Peyer's patch (tissue), 4 donors: ENCODE results near the gene S100A10. TPM values are rescaled to one million over a fixed set of nuclear protein-coding genes. Genes with fewer than 3 reads are reported as not detected.

Experiments
- DNase-seq, 3 donors: peaks; one replicate each; pipeline ENCODE4 v3.0.0-alpha.2; 2017 to 2019
- H3K27ac ChIP-seq, 4 donors: fragments of 200-600 bp; sonication (generic); one replicate each; pipeline ENCODE4 v1.5.1; 2016 to 2019
- H3K27me3 ChIP-seq, 2 donors: fragments of 200-600 bp; sonication (generic); one replicate each; pipeline ENCODE4 v1.5.1; 2019
- H3K36me3 ChIP-seq, 3 donors: fragments of 200-600 bp; sonication (generic); one replicate each; pipeline ENCODE4 v1.5.1; 2016 to 2019
- H3K4me1 ChIP-seq, 4 donors: fragments of 200-600 bp; sonication (generic); one replicate each; pipeline ENCODE4 v1.5.1; 2016 to 2019
- H3K4me3 ChIP-seq, 4 donors: fragments of 200-600 bp; sonication (generic); 1 replicate in 3 of 4; 2 replicates in 1 of 4; pipeline ENCODE4 v1.5.1; 2016 to 2019; ENCODE audit warnings: mild to moderate bottlenecking in 1 of 4
- H3K9me3 ChIP-seq, 4 donors: fragments of 200-600 bp; sonication (generic); one replicate each; pipeline ENCODE4 v1.5.1; 2016 to 2019; ENCODE audit warnings: mild to moderate bottlenecking in 1 of 4
- CTCF ChIP-seq, 6 experiments: fragments of 450-650 bp in 4 of 6; fragments of 200-600 bp in 2 of 6; sonication (generic) in 1 of 6; IDR thresholded peaks; one replicate each; pipeline ENCODE4 v1.5.1; 2017 to 2019; ENCODE audit warnings: antibody characterized with exemption in 6 of 6, mild to moderate bottlenecking in 3 of 6, moderate library complexity in 1 of 6
- POLR2A ChIP-seq, 2 donors: fragments of 450-650 bp; IDR thresholded peaks; one replicate each; pipeline ENCODE4 v1.5.1; 2017; ENCODE audit warnings: antibody characterized with exemption in 2 of 2, mild to moderate bottlenecking in 2 of 2, moderate library complexity in 2 of 2
- total RNA-seq, 4 donors: library from RNA; depleted of rRNA; stranded (reverse); fragments of >200 nt; gene quantifications; one replicate each; pipeline ENCODE4 v1.1.0, GENCODE V29; 2016

S100A10 gene
- total RNA-seq, 4 donors from 2014 or later: 90.0 to 223 (median 154) TPM

DNA sequence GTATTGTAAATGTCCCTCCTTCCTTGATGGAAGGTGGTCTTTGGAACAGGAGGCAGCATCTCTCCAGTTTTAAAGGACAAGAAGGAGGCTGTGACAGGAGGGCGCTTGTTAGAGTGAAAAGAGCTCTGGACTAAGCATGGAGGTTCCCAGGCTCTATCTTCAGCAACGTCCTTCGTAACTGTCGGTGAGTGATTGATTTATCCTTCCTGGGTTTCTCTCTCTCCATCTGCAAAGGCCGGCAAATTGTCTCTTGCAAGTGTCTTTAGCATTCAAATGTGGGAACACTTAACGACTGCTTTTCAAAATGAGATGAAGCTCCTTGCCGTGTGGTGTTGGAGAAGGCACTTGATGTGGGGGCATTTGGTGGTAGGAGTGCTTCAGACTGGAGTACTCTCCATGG is 27.9 kb upstream of the S100A10 start:
- Histone ChIP-seq H3K27me3 (no peaks in the 10 kb centered on the region), H3K9me3 (no peaks in the 10 kb centered on the region), H3K4me3 (no peak overlapping the region), H3K36me3 (no peaks in the 10 kb centered on the region), H3K4me1 (no peaks in the 10 kb centered on the region), H3K27ac (no peak overlapping the region)
- TF ChIP-seq POLR2A (IDR thresholded peaks at IDR 0.05) (no peak), CTCF (IDR thresholded peaks at IDR 0.05) (no peak)
- no peak for DNase-seq

DNA sequence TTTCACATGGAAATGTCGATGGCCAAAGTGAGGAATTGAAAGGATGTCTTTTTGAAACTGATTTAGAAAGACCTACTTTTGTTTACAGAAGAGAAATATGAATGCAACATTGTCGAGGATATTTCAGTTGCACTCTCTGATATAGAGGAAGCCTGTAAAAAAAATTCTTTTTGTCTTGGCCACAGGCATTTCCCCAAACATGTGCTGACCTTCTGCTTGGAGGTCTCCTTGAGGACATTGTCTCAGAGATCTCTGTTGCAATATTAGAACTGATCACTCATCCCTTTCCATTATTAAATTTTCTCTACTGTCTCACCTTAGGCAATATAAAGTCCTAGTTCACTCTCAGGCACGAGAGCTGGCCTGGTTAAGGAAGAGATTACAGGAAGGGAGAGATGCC is 27.2 kb upstream of the S100A10 start:
- TF ChIP-seq POLR2A (IDR thresholded peaks at IDR 0.05): no peak
- TF ChIP-seq CTCF (IDR thresholded peaks at IDR 0.05): no peak
- H3K36me3 ChIP-seq: no peaks in the 10 kb centered on the region
- no peak overlapping the region for H3K4me3 ChIP-seq
- no peaks in the 10 kb centered on the region for H3K27me3 ChIP-seq
- DNase-seq: no peak
- H3K9me3 ChIP-seq: no peaks in the 10 kb centered on the region
- no peak overlapping the region for H3K27ac ChIP-seq
- H3K4me1 ChIP-seq: no peaks in the 10 kb centered on the region

DNA sequence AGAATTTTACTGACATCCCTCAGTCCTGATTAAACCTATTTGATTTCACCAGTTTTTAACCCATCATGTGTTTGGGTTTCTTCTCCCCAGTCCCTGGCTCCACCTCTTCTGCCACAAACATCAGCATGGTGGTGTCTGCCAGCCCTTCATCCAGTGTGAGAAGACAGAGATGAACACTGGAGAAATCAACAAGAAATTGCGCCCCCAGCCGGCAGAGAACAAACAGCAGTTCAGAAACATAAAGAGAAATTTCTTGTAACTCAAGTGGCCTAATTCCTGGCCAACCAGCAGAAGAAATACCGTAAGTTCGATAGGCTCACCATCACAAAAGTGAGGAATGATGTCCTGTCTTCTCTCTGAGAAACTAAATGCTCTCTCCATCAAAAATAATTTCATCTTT is 24.9 kb upstream of the S100A10 start:
- H3K4me3 ChIP-seq: no peak overlapping the region
- H3K27ac ChIP-seq: no peak overlapping the region
- no peaks in the 10 kb centered on the region for H3K9me3 ChIP-seq
- no peak for TF ChIP-seq POLR2A (IDR thresholded peaks at IDR 0.05)
- TF ChIP-seq CTCF (IDR thresholded peaks at IDR 0.05): no peak
- no peaks in the 10 kb centered on the region for H3K4me1 ChIP-seq
- no peaks in the 10 kb centered on the region for H3K27me3 ChIP-seq
- no peak for DNase-seq
- H3K36me3 ChIP-seq: no peaks in the 10 kb centered on the region

GRCh38 chr1:152015766-152016165 is 22.1 kb upstream of the S100A10 start:
- H3K27ac ChIP-seq: no peak overlapping the region
- H3K9me3 ChIP-seq: no peaks in the 10 kb centered on the region
- H3K27me3 ChIP-seq: no peaks in the 10 kb centered on the region
- no peaks in the 10 kb centered on the region for H3K36me3 ChIP-seq
- H3K4me1 ChIP-seq: no peaks in the 10 kb centered on the region
- no peak for DNase-seq
- no peak overlapping the region for H3K4me3 ChIP-seq
- TF ChIP-seq POLR2A (IDR thresholded peaks at IDR 0.05): no peak

DNA sequence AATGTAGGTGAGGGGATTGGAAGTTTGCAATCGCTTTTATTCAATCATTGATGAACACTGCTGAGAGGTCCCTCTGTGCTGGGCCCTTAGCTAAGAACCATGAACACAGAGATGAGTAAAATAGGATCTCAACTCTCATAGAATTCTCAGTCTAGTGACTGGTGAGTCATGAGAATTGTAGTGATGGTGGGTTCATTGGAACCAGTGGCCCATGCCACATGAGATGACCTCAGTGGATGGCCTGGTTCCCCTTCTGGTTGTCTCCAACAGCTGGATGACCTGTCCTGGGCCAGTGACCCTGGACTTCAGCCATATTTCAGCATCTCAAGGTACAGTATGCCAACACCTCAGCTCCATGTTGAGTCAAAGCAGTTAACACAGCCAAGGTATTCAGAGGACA is 21.3 kb upstream of the S100A10 start:
- Histone ChIP-seq H3K4me3 (no peak overlapping the region), H3K4me1 (no peaks in the 10 kb centered on the region), H3K36me3 (no peaks in the 10 kb centered on the region), H3K27ac (no peak overlapping the region), H3K9me3 (no peaks in the 10 kb centered on the region), H3K27me3 (no peaks in the 10 kb centered on the region)
- DNase-seq: no peak
- TF ChIP-seq CTCF (IDR thresholded peaks at IDR 0.05): no peak

GRCh38 chr1:152013664-152014237 is 20.1 kb upstream of the S100A10 start:
- Histone ChIP-seq H3K36me3 (no peaks in the 10 kb centered on the region), H3K4me3 (no peak overlapping the region), H3K27me3 (no peaks in the 10 kb centered on the region), H3K27ac (no peak overlapping the region), H3K9me3 (no peaks in the 10 kb centered on the region), H3K4me1 (no peaks in the 10 kb centered on the region)
- TF ChIP-seq POLR2A (IDR thresholded peaks at IDR 0.05): no peak
- TF ChIP-seq CTCF (IDR thresholded peaks at IDR 0.05): peak in 4 of 6 experiments; percentile 32 to 53 (median 50)
- peak in 2 of 3 donors; percentile 57 to 77 for DNase-seq
